ENCODE measurements around the gene ACOXL. TPM values are rescaled to one million over a fixed set of nuclear protein-coding genes. Genes with fewer than 3 reads are reported as not detected.

ACOXL gene
- total RNA-seq, 1 experiment from 2014 or later = not detected

GRCh38 chr2:110863726-110864125, 131.4 kb downstream of the ACOXL start:
- Histone ChIP-seq H3K4me3 (ENCODE audit: low read length) (no peak overlapping the region), H2AFZ (ENCODE audit: low read length) (no peak overlapping the region), H4K20me1 (ENCODE audit: insufficient read depth, low read depth, low read length) (no peaks in the 10 kb centered on the region; the same call in 1 of the 2 replicates), H3K36me3 (ENCODE audit: insufficient read depth, low read length) (no peaks in the 10 kb centered on the region), H3K4me2 (ENCODE audit: low read depth, low read length, poor library complexity, severe bottlenecking) (no peak overlapping the region), H3K9me3 (ENCODE audit: low read length) (no peaks in the 10 kb centered on the region), H3K9ac (ENCODE audit: low read length) (no peak overlapping the region), H3K9me2 (replicated peaks; ENCODE audit: insufficient read depth, low read length) (no peaks in the 10 kb centered on the region), H3K79me2 (ENCODE audit: low read length) (no peaks in the 10 kb centered on the region), H3K4me1 (ENCODE audit: low read length) (peaks cover 15% of the 10 kb centered on the region), H3K27ac (ENCODE audit: low read length) (no peak overlapping the region), H3K27me3 (ENCODE audit: low read length) (0 out of 2 replicates have a peak, but pooled peaks cover 4% of the 10 kb centered on the region)
- no peak for DNase-seq

DNA sequence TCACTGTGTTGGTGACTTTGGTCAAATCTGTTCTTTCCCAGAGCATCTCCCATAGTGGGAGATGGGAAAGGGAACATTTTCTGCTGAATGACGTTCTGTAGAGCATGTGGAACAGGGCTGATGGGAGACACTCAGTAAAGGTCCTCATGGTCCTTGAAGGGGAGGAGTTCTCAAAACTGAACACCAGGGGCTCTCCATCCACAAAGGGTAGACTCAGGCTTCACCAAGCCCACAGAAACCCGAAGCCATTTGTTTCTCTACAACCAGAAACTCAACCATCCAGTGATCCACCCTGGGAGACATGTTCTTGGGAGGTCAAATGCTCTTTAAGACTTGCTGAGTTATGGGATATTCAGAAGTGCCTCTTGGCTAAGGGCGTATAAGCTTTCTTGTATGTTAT, 131.8 kb downstream of the ACOXL start:
- H4K20me1 ChIP-seq (ENCODE audit: insufficient read depth, low read depth, low read length) = no peaks in the 10 kb centered on the region; the same call in 1 of the 2 replicates
- H2AFZ ChIP-seq (ENCODE audit: low read length) = no peak overlapping the region
- DNase-seq = peak; percentile 50
- no peak overlapping the region for H3K4me2 ChIP-seq (ENCODE audit: low read depth, low read length, poor library complexity, severe bottlenecking)
- H3K36me3 ChIP-seq (ENCODE audit: insufficient read depth, low read length) = no peaks in the 10 kb centered on the region
- H3K4me1 ChIP-seq (ENCODE audit: low read length) = peaks cover 10% of the 10 kb centered on the region
- no peaks in the 10 kb centered on the region for H3K9me3 ChIP-seq (ENCODE audit: low read length)
- H3K9ac ChIP-seq (ENCODE audit: low read length) = no peak overlapping the region
- 0 out of 2 replicates have a peak, but pooled peaks cover under 1% of the 10 kb centered on the region for H3K27me3 ChIP-seq (ENCODE audit: low read length)
- no peaks in the 10 kb centered on the region for H3K9me2 ChIP-seq (replicated peaks; ENCODE audit: insufficient read depth, low read length)
- H3K4me3 ChIP-seq (ENCODE audit: low read length) = no peak overlapping the region
- no peaks in the 10 kb centered on the region for H3K79me2 ChIP-seq (ENCODE audit: low read length)
- no peak overlapping the region for H3K27ac ChIP-seq (ENCODE audit: low read length)

- H3K9ac ChIP-seq (ENCODE audit: low read length) = no peak overlapping the region
Measured at GRCh38 chr2:110864731-110865130, 132.4 kb downstream of the ACOXL start.

GRCh38 chr2:110865188-110865587, 132.8 kb downstream of the ACOXL start:
- DNase-seq = no peak
- H3K9me2 ChIP-seq (replicated peaks; ENCODE audit: insufficient read depth, low read length) = no peaks in the 10 kb centered on the region
- H3K79me2 ChIP-seq (ENCODE audit: low read length) = no peaks in the 10 kb centered on the region
- H3K4me2 ChIP-seq (ENCODE audit: low read depth, low read length, poor library complexity, severe bottlenecking) = no peak overlapping the region
- no peaks in the 10 kb centered on the region for H4K20me1 ChIP-seq (ENCODE audit: insufficient read depth, low read depth, low read length)
- H3K9me3 ChIP-seq (ENCODE audit: low read length) = no peaks in the 10 kb centered on the region
- no peak overlapping the region for H3K27ac ChIP-seq (ENCODE audit: low read length)
- no peak overlapping the region for H2AFZ ChIP-seq (ENCODE audit: low read length)
- peaks cover 3% of the 10 kb centered on the region; the same call in 1 of the 2 replicates for H3K4me1 ChIP-seq (ENCODE audit: low read length)
- H3K27me3 ChIP-seq (ENCODE audit: low read length) = no peaks in the 10 kb centered on the region
- H3K36me3 ChIP-seq (ENCODE audit: insufficient read depth, low read length) = no peaks in the 10 kb centered on the region
- no peak overlapping the region for H3K4me3 ChIP-seq (ENCODE audit: low read length)
- no peak overlapping the region for H3K9ac ChIP-seq (ENCODE audit: low read length)

More at GRCh38 chr2:110864731-110865130, 132.4 kb downstream of the ACOXL start:
- Histone ChIP-seq H3K4me2 (ENCODE audit: low read depth, low read length, poor library complexity, severe bottlenecking) (no peak overlapping the region), H3K9me3 (ENCODE audit: low read length) (no peaks in the 10 kb centered on the region), H2AFZ (ENCODE audit: low read length) (no peak overlapping the region), H3K4me3 (ENCODE audit: low read length) (no peak overlapping the region), H4K20me1 (ENCODE audit: insufficient read depth, low read depth, low read length) (no peaks in the 10 kb centered on the region), H3K4me1 (ENCODE audit: low read length) (peaks cover 5% of the 10 kb centered on the region), H3K9me2 (replicated peaks; ENCODE audit: insufficient read depth, low read length) (no peaks in the 10 kb centered on the region), H3K36me3 (ENCODE audit: insufficient read depth, low read length) (no peaks in the 10 kb centered on the region), H3K79me2 (ENCODE audit: low read length) (no peaks in the 10 kb centered on the region), H3K27me3 (ENCODE audit: low read length) (no peaks in the 10 kb centered on the region), H3K27ac (ENCODE audit: low read length) (no peak overlapping the region)
- no peak for DNase-seq

DNA sequence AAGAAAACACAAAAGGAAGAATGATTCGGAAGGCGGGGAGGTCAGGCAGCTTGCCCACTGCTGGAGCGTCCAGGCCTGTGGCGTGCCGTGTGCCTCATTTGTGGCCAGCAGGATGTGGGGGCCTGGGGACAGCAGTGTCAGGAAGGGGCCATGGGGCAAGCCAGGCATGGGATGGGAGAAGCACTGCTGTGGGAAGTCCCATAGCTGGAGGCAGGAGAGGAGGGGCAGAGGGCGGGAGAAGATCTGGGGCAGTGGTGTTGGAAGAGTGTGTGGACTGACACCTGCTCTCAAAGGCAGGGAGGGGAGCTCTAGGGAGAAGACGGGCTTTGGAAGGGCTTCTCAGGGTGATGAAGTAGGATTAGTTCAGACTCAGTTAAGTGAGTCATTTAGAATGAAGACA, 133.7 kb downstream of the ACOXL start:
- peaks cover 3% of the 10 kb centered on the region; the same call in 1 of the 2 replicates for H3K4me1 ChIP-seq (ENCODE audit: low read length)
- no peak overlapping the region for H3K27ac ChIP-seq (ENCODE audit: low read length)
- H3K79me2 ChIP-seq (ENCODE audit: low read length) = no peaks in the 10 kb centered on the region
- no peaks in the 10 kb centered on the region for H3K27me3 ChIP-seq (ENCODE audit: low read length)
- no peaks in the 10 kb centered on the region for H3K9me3 ChIP-seq (ENCODE audit: low read length)
- H3K36me3 ChIP-seq (ENCODE audit: insufficient read depth, low read length) = no peaks in the 10 kb centered on the region
- no peaks in the 10 kb centered on the region for H4K20me1 ChIP-seq (ENCODE audit: insufficient read depth, low read depth, low read length)
- no peak overlapping the region for H2AFZ ChIP-seq (ENCODE audit: low read length)
- H3K4me2 ChIP-seq (ENCODE audit: low read depth, low read length, poor library complexity, severe bottlenecking) = no peak overlapping the region
- DNase-seq = no peak
- H3K9me2 ChIP-seq (replicated peaks; ENCODE audit: insufficient read depth, low read length) = no peaks in the 10 kb centered on the region
- no peak overlapping the region for H3K4me3 ChIP-seq (ENCODE audit: low read length)
- H3K9ac ChIP-seq (ENCODE audit: low read length) = no peak overlapping the region

DNA sequence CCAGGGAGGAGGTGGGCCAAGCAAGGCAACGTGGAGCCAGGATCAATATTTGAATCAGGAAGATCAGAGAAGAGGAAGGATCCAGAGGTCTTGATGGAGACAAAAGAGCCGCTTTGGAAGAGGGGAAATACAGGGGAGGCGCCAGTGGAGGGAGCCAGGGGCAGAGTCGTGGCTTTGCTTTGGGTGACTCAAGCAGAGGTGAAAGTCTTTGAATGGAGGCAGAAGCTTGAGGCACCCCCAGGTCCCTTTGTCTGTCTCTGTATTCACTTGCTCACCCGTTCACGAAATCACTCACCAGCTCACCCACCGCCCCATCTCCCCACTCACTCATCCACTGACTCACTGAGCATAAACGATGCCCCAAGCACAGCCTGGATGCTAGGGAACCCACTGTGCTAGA, 134.1 kb downstream of the ACOXL start:
- Histone ChIP-seq H4K20me1 (ENCODE audit: insufficient read depth, low read depth, low read length) (no peaks in the 10 kb centered on the region), H2AFZ (ENCODE audit: low read length) (no peak overlapping the region)
- DNase-seq = no peak

GRCh38 chr2:110867078-110867477, 134.7 kb downstream of the ACOXL start:
- H4K20me1 ChIP-seq (ENCODE audit: insufficient read depth, low read depth, low read length) = no peaks in the 10 kb centered on the region
- H3K27me3 ChIP-seq (ENCODE audit: low read length) = no peaks in the 10 kb centered on the region
- no peaks in the 10 kb centered on the region for H3K79me2 ChIP-seq (ENCODE audit: low read length)
- no peaks in the 10 kb centered on the region for H3K9me3 ChIP-seq (ENCODE audit: low read length)
- no peaks in the 10 kb centered on the region for H3K9me2 ChIP-seq (replicated peaks; ENCODE audit: insufficient read depth, low read length)
- H3K27ac ChIP-seq (ENCODE audit: low read length) = no peak overlapping the region
- peaks cover 3% of the 10 kb centered on the region; the same call in 1 of the 2 replicates for H3K4me1 ChIP-seq (ENCODE audit: low read length)
- H3K4me2 ChIP-seq (ENCODE audit: low read depth, low read length, poor library complexity, severe bottlenecking) = no peak overlapping the region
- DNase-seq = no peak
- no peak overlapping the region for H3K9ac ChIP-seq (ENCODE audit: low read length)
- no peak overlapping the region for H2AFZ ChIP-seq (ENCODE audit: low read length)
- no peak overlapping the region for H3K4me3 ChIP-seq (ENCODE audit: low read length)
- H3K36me3 ChIP-seq (ENCODE audit: insufficient read depth, low read length) = no peaks in the 10 kb centered on the region

More for the DNA sequence above, 134.1 kb downstream of the ACOXL start:
- no peak overlapping the region for H3K9ac ChIP-seq (ENCODE audit: low read length)
- H3K4me1 ChIP-seq (ENCODE audit: low read length) = peaks cover 3% of the 10 kb centered on the region; the same call in 1 of the 2 replicates
- H3K9me3 ChIP-seq (ENCODE audit: low read length) = no peaks in the 10 kb centered on the region
- no peak overlapping the region for H3K4me3 ChIP-seq (ENCODE audit: low read length)
- no peak overlapping the region for H3K27ac ChIP-seq (ENCODE audit: low read length)
- H3K36me3 ChIP-seq (ENCODE audit: insufficient read depth, low read length) = no peaks in the 10 kb centered on the region
- H3K27me3 ChIP-seq (ENCODE audit: low read length) = no peaks in the 10 kb centered on the region
- no peaks in the 10 kb centered on the region for H3K79me2 ChIP-seq (ENCODE audit: low read length)
- no peak overlapping the region for H3K4me2 ChIP-seq (ENCODE audit: low read depth, low read length, poor library complexity, severe bottlenecking)
- no peaks in the 10 kb centered on the region for H3K9me2 ChIP-seq (replicated peaks; ENCODE audit: insufficient read depth, low read length)

GRCh38 chr2:110868971-110869370, 136.6 kb downstream of the ACOXL start:
- no peak for DNase-seq
- Histone ChIP-seq H3K27ac (ENCODE audit: low read length) (no peak overlapping the region), H3K4me2 (ENCODE audit: low read depth, low read length, poor library complexity, severe bottlenecking) (no peak overlapping the region), H3K4me1 (ENCODE audit: low read length) (peaks cover 3% of the 10 kb centered on the region; the same call in 1 of the 2 replicates), H3K36me3 (ENCODE audit: insufficient read depth, low read length) (no peaks in the 10 kb centered on the region), H3K9me2 (replicated peaks; ENCODE audit: insufficient read depth, low read length) (no peaks in the 10 kb centered on the region), H2AFZ (ENCODE audit: low read length) (no peak overlapping the region), H3K9me3 (ENCODE audit: low read length) (no peaks in the 10 kb centered on the region), H3K27me3 (ENCODE audit: low read length) (peaks cover 3% of the 10 kb centered on the region; the same call in 1 of the 2 replicates), H3K9ac (ENCODE audit: low read length) (no peak overlapping the region), H4K20me1 (ENCODE audit: insufficient read depth, low read depth, low read length) (no peaks in the 10 kb centered on the region), H3K79me2 (ENCODE audit: low read length) (no peaks in the 10 kb centered on the region), H3K4me3 (ENCODE audit: low read length) (no peak overlapping the region)
